Endothelial cell of umbilical vein (primary cell): ENCODE data around the gene ATP11C. TPM values are rescaled to one million over a fixed set of nuclear protein-coding genes. Genes with fewer than 3 reads are reported as not detected.
"Not testable (repeated sequence)": the region's sequence is repeated elsewhere in the genome, so short reads cannot be mapped to it uniquely, and the experiment has no call there.

Experiments
- BruUV-seq: library from RNA; stranded (reverse); fragments of 400-500 nt; replicated peaks from 2 replicates; lab custom pipeline; 2021; lab: Mats Ljungman, UMichigan
- CTCF ChIA-PET: fragments of 300-600, 350-600 bp; sonication (Branson Sonifier 250); formaldehyde crosslinking; loops from one replicate; lab custom pipeline; 2021; ENCODE audit warnings: antibody characterized with exemption, inconsistent platforms; lab: Charles Lee
- POLR2A ChIA-PET: fragments of 300-600, 350-600 bp; sonication (Branson Sonifier 250); formaldehyde crosslinking; loops from one replicate; lab custom pipeline; 2021; ENCODE audit warnings: antibody characterized with exemption, inconsistent platforms; lab: Charles Lee
- DNase-seq: peaks from one replicate; pipeline ENCODE4 v3.0.0-alpha.2; 2011; ENCODE audit warnings: low read depth, low spot score
- FAIRE-seq: peaks from 2 replicates; lab custom pipeline; 2011; peaks lifted over from hg19 to GRCh38; lab: Jason Lieb, UNC
- H2AFZ ChIP-seq: 2 replicates; pipeline ENCODE4 v1.6.0; 2012; ENCODE audit warnings: low read depth, low read length, control low read depth, inconsistent platforms
- H3K27ac ChIP-seq: 2 replicates; pipeline ENCODE4 v1.5.1; 2011; ENCODE audit warnings: low read depth, mild to moderate bottlenecking, control low read depth, low read length, moderate library complexity; ENCODE audit not compliant: insufficient read depth
- H3K27me3 ChIP-seq, 2 experiments: 2 replicates each; pipeline versions ENCODE4 v1.6.0 to v1.6.1; 2011; ENCODE audit warnings: low read length in 2 of 2, mixed read lengths in 1 of 2; ENCODE audit not compliant: control insufficient read depth in 2 of 2, insufficient read depth in 2 of 2
- H3K36me3 ChIP-seq, 2 experiments: 2 replicates in 1 of 2; 3 replicates in 1 of 2; pipeline ENCODE4 v1.5.1; 2011; ENCODE audit warnings: low read length in 2 of 2, mild to moderate bottlenecking in 1 of 2, moderate library complexity in 1 of 2; ENCODE audit not compliant: control insufficient read depth in 2 of 2, insufficient read depth in 2 of 2; ENCODE audit errors: extremely low read depth in 1 of 2
- H3K4me1 ChIP-seq: 3 replicates; pipeline ENCODE4 v1.5.1; 2011; ENCODE audit warnings: mild to moderate bottlenecking, low read length; ENCODE audit not compliant: control insufficient read depth, insufficient read depth; ENCODE audit errors: extremely low read depth
- H3K4me2 ChIP-seq: 2 replicates; pipeline ENCODE4 v1.6.1; 2011; ENCODE audit warnings: low read length, control low read depth, mixed read lengths; ENCODE audit not compliant: insufficient read depth
- H3K4me3 ChIP-seq, 3 experiments: fragments of 200-600 bp in 1 of 3; sonication (generic), shearing (Covaris generic) in 1 of 3; replicated peaks in 1 of 3; 2 replicates each; pipeline ENCODE4 v1.5.1; 2011 to 2016; ENCODE audit warnings: control low read depth in 3 of 3, low read length in 3 of 3, mild to moderate bottlenecking in 2 of 3, inconsistent platforms in 1 of 3, low read depth in 1 of 3, moderate library complexity in 1 of 3; ENCODE audit not compliant: insufficient read depth in 1 of 3
- H3K79me2 ChIP-seq: 2 replicates; pipeline ENCODE4 v1.6.0; 2012; ENCODE audit warnings: low read length, inconsistent platforms; ENCODE audit not compliant: control insufficient read depth, insufficient read depth
- H3K9ac ChIP-seq: replicated peaks from 2 replicates; pipeline ENCODE3; 2011; ENCODE audit warnings: low read length, control low read depth; ENCODE audit not compliant: insufficient read depth; ENCODE audit errors: extremely low read depth
- H3K9me1 ChIP-seq: replicated peaks from 3 replicates; pipeline ENCODE4 v1.6.0; 2011; ENCODE audit warnings: mild to moderate bottlenecking, low read length; ENCODE audit not compliant: control insufficient read depth, insufficient read depth; ENCODE audit errors: extremely low read depth
- H3K9me3 ChIP-seq: replicated peaks from 2 replicates; pipeline ENCODE4 v1.5.1; 2012; ENCODE audit warnings: low read length, inconsistent platforms; ENCODE audit not compliant: control insufficient read depth, insufficient read depth
- H4K20me1 ChIP-seq: replicated peaks from 2 replicates; pipeline ENCODE3; 2011; ENCODE audit warnings: mild to moderate bottlenecking, low read length; ENCODE audit not compliant: control insufficient read depth, insufficient read depth; ENCODE audit errors: extremely low read depth
- EZH2 ChIP-seq: IDR thresholded peaks from 2 replicates; pipeline ENCODE4 v1.6.1; 2012; ENCODE audit warnings: borderline replicate concordance, low read depth, mild to moderate bottlenecking, moderate library complexity, low read length, inconsistent platforms; ENCODE audit not compliant: severe bottlenecking
- GATA2 ChIP-seq: IDR thresholded peaks from 2 replicates; pipeline ENCODE4 v1.7.0; 2011; ENCODE audit warnings: low read depth, mild to moderate bottlenecking, moderate library complexity, mixed read lengths, low read length; ENCODE audit not compliant: insufficient read length, insufficient read depth
- JUN ChIP-seq: IDR thresholded peaks from 2 replicates; pipeline ENCODE4 v1.6.1; 2011; ENCODE audit warnings: borderline replicate concordance, low read depth; ENCODE audit not compliant: insufficient read length, insufficient read depth
- MAX ChIP-seq: IDR thresholded peaks from 2 replicates; pipeline ENCODE4 v1.6.1; 2011; ENCODE audit not compliant: insufficient read depth, insufficient read length
- MYC ChIP-seq: IDR thresholded peaks from one replicate; pipeline ENCODE4 v1.6.1; 2011; ENCODE audit warnings: mild to moderate bottlenecking, low read depth, low read length
- POLR2A ChIP-seq: IDR thresholded peaks from 2 replicates; pipeline ENCODE4 v1.6.1; 2012; ENCODE audit warnings: low read depth, mild to moderate bottlenecking, control low read depth, low read length
- POLR2AphosphoS5 ChIP-seq: IDR thresholded peaks from 2 replicates; pipeline ENCODE4 v1.6.1; 2012; ENCODE audit warnings: low read depth, mild to moderate bottlenecking, control low read depth, low read length, moderate library complexity; ENCODE audit not compliant: insufficient read depth
- dilution Hi-C: fragments of 300-500 bp; cut with MboI; formaldehyde crosslinking; loops from one replicate; pipeline ENCODE4 v1.15.0; 2019; ENCODE audit warnings: low sequenced_read_pairs; ENCODE audit not compliant: extremely low pct_ligation_motif_present
- intact Hi-C: fragments of 100-400 bp; cut with micrococcal nuclease; formaldehyde crosslinking; loops from one replicate; pipeline ENCODE4 v1.10.0; 2022
- polyA plus RNA-seq, 4 experiments: library from polyadenylated mRNA; depleted of rRNA in 3 of 4; stranded (reverse) in 3 of 4; unstranded in 1 of 4; fragments of >200 nt; gene quantifications; 2 replicates each; pipeline versions ENCODE4 v1.2.1 to v1.2.3, GENCODE V29; 2011 to 2012; ENCODE audit warnings: missing spikeins in 1 of 4
- total RNA-seq: library from RNA; stranded (reverse); gene quantifications from 2 replicates; pipeline ENCODE4 v1.2.3, GENCODE V29; 2021

Gene ATP11C
- total and polyA plus RNA-seq, 2 donors (not counting 3 experiments of a cell fraction or from before 2014, with no cell fraction given) = 9.1 to 31.8 TPM

GRCh38 chrX:139864640-139865039, 68.2 kb downstream of the ATP11C start:
- POLR2A ChIA-PET = no interaction called here
- Histone ChIP-seq H3K27me3 (no peaks in the 10 kb centered on the region), H3K36me3 (no peaks in the 10 kb centered on the region), H4K20me1 (no peaks in the 10 kb centered on the region), H3K9ac (no peak overlapping the region), H3K79me2 (peaks cover 6% of the 10 kb centered on the region), H3K9me3 (no peaks in the 10 kb centered on the region), H3K4me2 (no peak overlapping the region), H3K4me3 (no peak overlapping the region), H3K4me1 (no peaks in the 10 kb centered on the region), H2AFZ (no peak overlapping the region), H3K27ac (no peak overlapping the region), H3K9me1 (no peaks in the 10 kb centered on the region)
- TF ChIP-seq POLR2A (no peak), GATA2 (no peak), MAX (no peak), EZH2 (no peak), POLR2AphosphoS5 (no peak), JUN (no peak)
- CTCF ChIA-PET = no interaction called here
- intact Hi-C loops (no loop called here), dilution Hi-C loops (no loop called here)
- FAIRE-seq (no peak), DNase-seq (no peak)
- no TSS peak for BruUV-seq

- Histone ChIP-seq H3K9ac (no peak overlapping the region), H4K20me1 (no peaks in the 10 kb centered on the region), H3K9me3 (no peaks in the 10 kb centered on the region), H3K9me1 (no peaks in the 10 kb centered on the region), H3K27me3 (no peaks in the 10 kb centered on the region), H3K4me2 (no peak overlapping the region), H3K36me3 (no peaks in the 10 kb centered on the region), H2AFZ (no peak overlapping the region), H3K4me1 (no peaks in the 10 kb centered on the region), H3K79me2 (peaks cover 2% of the 10 kb centered on the region), H3K4me3 (no peak overlapping the region), H3K27ac (no peak overlapping the region)
- dilution Hi-C loops (no loop called here), intact Hi-C loops (no loop called here)
- ChIA-PET CTCF (interaction anchor here (0.6 to 2.6 kb wide), 2 partner anchors 10 to 14 kb away, joined by 3 to 8 read pairs; no protein-coding TSS in a partner anchor), POLR2A (no interaction called here)
- no peak for DNase-seq
- TF ChIP-seq POLR2AphosphoS5 (no peak), MYC (no peak)
- no TSS peak for BruUV-seq
- FAIRE-seq = no peak
Observed at GRCh38 chrX:139862208-139862607, 70.6 kb downstream of the ATP11C start.

GRCh38 chrX:139856826-139857225, 76.0 kb downstream of the ATP11C start:
- H3K4me2 ChIP-seq, intact Hi-C loops, dilution Hi-C loops: not testable (repeated sequence)

More at GRCh38 chrX:139856826-139857225, 76.0 kb downstream of the ATP11C start:
- H3K79me2 ChIP-seq, H2AFZ ChIP-seq, BruUV-seq, H3K9me1 ChIP-seq, POLR2A ChIA-PET, H4K20me1 ChIP-seq, H3K36me3 ChIP-seq, FAIRE-seq, H3K27me3 ChIP-seq, H3K4me1 ChIP-seq, H3K9ac ChIP-seq, H3K27ac ChIP-seq, CTCF ChIA-PET, H3K9me3 ChIP-seq, DNase-seq, H3K4me3 ChIP-seq: not testable (repeated sequence)
